Mesendoderm (in vitro differentiated cells): ENCODE results near the gene TTC39C.

ENCODE experiments used
- DNase-seq: peaks from one replicate; pipeline ENCODE4 v3.0.0; 2013
- H2AK5ac ChIP-seq: 2 replicates; pipeline ENCODE4 v1.6.1; 2013; ENCODE audit warnings: low read length, inconsistent platforms
- H2BK120ac ChIP-seq: 2 replicates; pipeline ENCODE4 v1.6.1; 2013; ENCODE audit warnings: low read depth, mild to moderate bottlenecking, low read length, moderate library complexity, mixed read lengths
- H2BK15ac ChIP-seq: replicated peaks from 2 replicates; pipeline ENCODE4 v1.6.1; 2013; ENCODE audit warnings: low read depth, mild to moderate bottlenecking, moderate library complexity
- H2BK5ac ChIP-seq: 2 replicates; pipeline ENCODE4 v1.6.1; 2013; ENCODE audit warnings: low read length, inconsistent platforms
- H3K18ac ChIP-seq: 2 replicates; pipeline ENCODE4 v1.6.1; 2013; ENCODE audit warnings: mild to moderate bottlenecking, low read length, mixed read lengths
- H3K23ac ChIP-seq: one replicate; pipeline ENCODE4 v1.6.1; 2013; ENCODE audit warnings: low read length
- H3K27ac ChIP-seq: 2 replicates; pipeline ENCODE4 v1.5.1; 2013; ENCODE audit warnings: low read depth, mild to moderate bottlenecking, inconsistent platforms, low read length, moderate library complexity
- H3K27me3 ChIP-seq: 2 replicates; pipeline ENCODE4 v1.6.1; 2013; ENCODE audit warnings: low read length, control low read depth, mild to moderate bottlenecking, inconsistent platforms; ENCODE audit not compliant: insufficient read depth, poor library complexity
- H3K36me3 ChIP-seq: 2 replicates; pipeline ENCODE4 v1.6.1; 2013; ENCODE audit warnings: low read length, inconsistent platforms; ENCODE audit not compliant: control insufficient read depth, insufficient read depth
- H3K4ac ChIP-seq: one replicate; pipeline ENCODE4 v1.6.1; 2013; ENCODE audit warnings: low read depth, mild to moderate bottlenecking, low read length, moderate library complexity
- H3K4me1 ChIP-seq: 2 replicates; pipeline ENCODE4 v1.6.1; 2013; ENCODE audit warnings: low read depth, low read length, inconsistent platforms; ENCODE audit not compliant: control insufficient read depth
- H3K4me2 ChIP-seq: 2 replicates; pipeline ENCODE4 v1.6.1; 2013; ENCODE audit warnings: low read length
- H3K4me3 ChIP-seq: 2 replicates; pipeline ENCODE4 v1.5.1; 2013; ENCODE audit warnings: mild to moderate bottlenecking, low read length
- H3K56ac ChIP-seq: one replicate; pipeline ENCODE4 v1.6.1; 2013; ENCODE audit warnings: low read length
- H3K79me1 ChIP-seq: 2 replicates; pipeline ENCODE4 v1.6.1; 2013; ENCODE audit warnings: low read length, inconsistent platforms
- H3K79me2 ChIP-seq: 2 replicates; pipeline ENCODE4 v1.6.1; 2013; ENCODE audit warnings: mild to moderate bottlenecking, low read length; ENCODE audit not compliant: control insufficient read depth, insufficient read depth
- H3K9ac ChIP-seq: 2 replicates; pipeline ENCODE4 v1.6.1; 2013; ENCODE audit warnings: low read length, inconsistent platforms
- H4K5ac ChIP-seq: one replicate; pipeline ENCODE4 v1.6.1; 2013; ENCODE audit warnings: low read length
- H4K8ac ChIP-seq: one replicate; pipeline ENCODE4 v1.6.1; 2013; ENCODE audit warnings: low read depth, mild to moderate bottlenecking, control low read depth, low read length, moderate library complexity
- WGBS: extraction: QIAGEN DNeasy Blood & Tissue Kit; methylation state at CpG from one replicate; pipeline ENCODE4 v1.1.7; 2013; ENCODE audit warnings: low lambda C conversion rate, missing lambda C conversion rate; ENCODE audit not compliant: insufficient coverage; ENCODE audit errors: extremely low coverage; 5-methylcytosine and 5-hydroxymethylcytosine counted together

TTC39C gene

DNA sequence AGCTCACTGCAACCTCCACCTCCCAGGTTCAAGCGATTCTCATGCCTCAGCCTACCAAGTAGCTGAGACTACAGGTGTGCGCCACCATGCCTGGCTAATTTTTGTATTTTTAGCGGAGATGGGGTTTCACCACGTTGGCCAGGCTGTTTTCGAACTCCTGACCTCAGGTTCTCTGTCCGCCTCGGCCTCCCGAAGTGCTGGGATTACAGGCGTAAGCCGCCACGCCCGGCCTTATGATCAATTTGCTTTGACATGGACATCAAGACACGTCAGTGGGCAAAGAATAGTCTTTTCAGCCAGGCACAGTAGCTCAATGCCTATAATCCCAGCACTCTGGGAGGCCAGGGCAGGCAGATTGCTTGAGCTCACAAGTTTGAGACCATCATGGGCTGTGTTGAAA is 76.3 kb downstream of the TTC39C start:
- no peak overlapping the region for H2AK5ac ChIP-seq
- no peak overlapping the region for H3K9ac ChIP-seq

GRCh38 chr18:24094561-24094960 is 80.0 kb downstream of the TTC39C start:
- no peak overlapping the region for H2BK120ac ChIP-seq
- no peaks in the 10 kb centered on the region for H3K79me2 ChIP-seq
- no peak overlapping the region for H3K9ac ChIP-seq
- H3K23ac ChIP-seq: no peak overlapping the region
- H2BK15ac ChIP-seq: no peak overlapping the region
- no peak overlapping the region for H3K56ac ChIP-seq
- H3K4me2 ChIP-seq: no peak overlapping the region
- no peak overlapping the region for H2AK5ac ChIP-seq
- no peak for DNase-seq
- no peak overlapping the region for H3K4ac ChIP-seq
- H3K4me1 ChIP-seq: no peaks in the 10 kb centered on the region
- no peaks in the 10 kb centered on the region for H3K27me3 ChIP-seq
- H3K4me3 ChIP-seq: no peak overlapping the region
- H4K5ac ChIP-seq: no peak overlapping the region
- H3K18ac ChIP-seq: no peak overlapping the region
- H2BK5ac ChIP-seq: no peak overlapping the region
- no peak overlapping the region for H4K8ac ChIP-seq
- no peaks in the 10 kb centered on the region for H3K36me3 ChIP-seq
- H3K79me1 ChIP-seq: no peaks in the 10 kb centered on the region
- no peak overlapping the region for H3K27ac ChIP-seq

More for the DNA sequence above, 76.3 kb downstream of the TTC39C start:
- H2BK5ac ChIP-seq: no peak overlapping the region
- H4K8ac ChIP-seq: no peak overlapping the region
- no peaks in the 10 kb centered on the region for H3K79me2 ChIP-seq
- H3K4me1 ChIP-seq: peaks cover 2% of the 10 kb centered on the region
- H3K56ac ChIP-seq: no peak overlapping the region
- H3K4me2 ChIP-seq: no peak overlapping the region
- H3K27me3 ChIP-seq: no peaks in the 10 kb centered on the region
- no peak overlapping the region for H2BK120ac ChIP-seq
- no peak overlapping the region for H2BK15ac ChIP-seq
- no peak overlapping the region for H3K4ac ChIP-seq
- no peak overlapping the region for H3K27ac ChIP-seq
- no CpG with 5 or more reads among the region's 13 CpGs for WGBS
- H3K18ac ChIP-seq: no peak overlapping the region
- no peak overlapping the region for H3K4me3 ChIP-seq
- no peak overlapping the region for H3K23ac ChIP-seq
- no peaks in the 10 kb centered on the region for H3K79me1 ChIP-seq
- DNase-seq: no peak
- H3K36me3 ChIP-seq: no peaks in the 10 kb centered on the region
- H4K5ac ChIP-seq: no peak overlapping the region

DNA sequence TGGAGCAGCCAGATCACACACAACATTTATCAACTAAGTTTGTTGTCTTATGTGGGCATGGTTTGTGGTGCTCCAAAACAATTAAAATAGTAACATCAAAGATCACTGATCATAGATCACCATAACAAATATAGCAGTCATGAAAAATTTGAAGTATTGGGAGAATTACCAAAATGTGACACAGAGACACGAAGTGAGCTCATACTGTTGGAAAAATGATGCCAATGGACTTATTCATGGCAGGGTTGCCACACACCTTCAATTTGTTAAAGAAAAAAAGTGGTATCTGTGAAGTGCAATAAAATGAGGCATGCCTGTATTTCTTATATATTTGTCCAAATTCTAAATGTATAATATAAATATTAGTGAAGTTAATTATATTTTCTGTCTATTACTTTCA is 81.4 kb downstream of the TTC39C start:
- no peak overlapping the region for H2BK120ac ChIP-seq

GRCh38 chr18:24103320-24104021 is 88.9 kb downstream of the TTC39C start:
- no peak overlapping the region for H3K4me3 ChIP-seq
- no peak for DNase-seq
- no peak overlapping the region for H3K9ac ChIP-seq
- H3K79me2 ChIP-seq: no peaks in the 10 kb centered on the region
- no peak overlapping the region for H2BK5ac ChIP-seq
- H3K27ac ChIP-seq: no peak overlapping the region
- WGBS: 100% methylated on average over 1 of the region's 6 CpGs
- H3K4ac ChIP-seq: no peak overlapping the region
- H4K8ac ChIP-seq: no peak overlapping the region
- H3K23ac ChIP-seq: no peak overlapping the region
- no peaks in the 10 kb centered on the region for H3K79me1 ChIP-seq
- H3K36me3 ChIP-seq: no peaks in the 10 kb centered on the region
- H3K27me3 ChIP-seq: no peaks in the 10 kb centered on the region
- no peak overlapping the region for H3K4me2 ChIP-seq
- H2AK5ac ChIP-seq: no peak overlapping the region
- no peaks in the 10 kb centered on the region for H3K4me1 ChIP-seq
- no peak overlapping the region for H3K18ac ChIP-seq
- no peak overlapping the region for H2BK15ac ChIP-seq
- no peak overlapping the region for H4K5ac ChIP-seq
- no peak overlapping the region for H3K56ac ChIP-seq
- H2BK120ac ChIP-seq: no peak overlapping the region

More for the DNA sequence above, 81.4 kb downstream of the TTC39C start:
- no peak overlapping the region for H3K27ac ChIP-seq
- WGBS: no CpG with 5 or more reads among the region's 1 CpG
- DNase-seq: no peak
- H3K18ac ChIP-seq: no peak overlapping the region
- no peak overlapping the region for H3K23ac ChIP-seq
- no peaks in the 10 kb centered on the region for H3K36me3 ChIP-seq
- H3K9ac ChIP-seq: no peak overlapping the region
- no peak overlapping the region for H3K56ac ChIP-seq
- no peaks in the 10 kb centered on the region for H3K4me1 ChIP-seq
- no peak overlapping the region for H4K8ac ChIP-seq
- H3K4me2 ChIP-seq: no peak overlapping the region
- H2BK15ac ChIP-seq: no peak overlapping the region
- H3K4me3 ChIP-seq: no peak overlapping the region
- no peak overlapping the region for H3K4ac ChIP-seq
- H4K5ac ChIP-seq: no peak overlapping the region
- no peaks in the 10 kb centered on the region for H3K79me1 ChIP-seq
- no peaks in the 10 kb centered on the region for H3K27me3 ChIP-seq
- H3K79me2 ChIP-seq: no peaks in the 10 kb centered on the region
- no peak overlapping the region for H2BK5ac ChIP-seq
- H2AK5ac ChIP-seq: no peak overlapping the region

DNA sequence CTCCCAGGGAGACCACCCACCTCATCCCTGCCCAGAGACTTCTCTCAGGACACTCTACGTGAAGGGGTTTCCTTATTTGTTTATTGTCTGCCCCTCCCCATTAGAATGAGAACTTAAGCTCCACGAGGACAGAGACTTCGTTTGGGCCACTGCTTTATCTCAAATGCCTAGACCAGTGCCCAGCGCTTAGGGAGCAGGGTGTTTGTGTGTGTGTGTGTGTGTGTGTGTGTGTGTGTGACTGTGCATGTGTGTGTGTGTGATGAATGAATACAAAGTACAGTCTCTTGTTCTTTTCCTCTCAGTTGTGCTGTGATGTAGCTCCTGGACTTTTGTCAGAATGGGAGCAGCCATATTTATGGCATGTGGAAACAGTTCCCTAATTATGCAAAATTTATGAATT is 89.9 kb downstream of the TTC39C start:
- Histone ChIP-seq H3K56ac (no peak overlapping the region), H3K9ac (no peak overlapping the region)

DNA sequence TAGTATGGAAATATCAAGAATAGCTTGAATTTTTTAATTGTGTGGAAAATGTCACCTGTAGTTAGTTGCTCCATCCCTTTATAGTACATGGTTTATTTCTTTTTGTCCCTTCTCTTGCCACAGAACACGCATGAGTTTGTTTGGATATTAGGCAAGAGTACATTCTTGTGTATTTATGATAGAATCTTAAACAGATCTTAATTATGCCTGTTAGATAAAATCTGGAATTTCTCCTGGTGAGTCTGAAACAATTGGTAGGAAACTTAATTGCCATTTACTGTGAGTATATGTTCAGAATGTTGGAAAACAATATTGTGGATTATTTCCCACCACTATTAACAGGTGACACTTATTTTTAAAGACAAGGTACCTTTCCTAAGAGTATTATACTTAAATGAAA is 94.1 kb downstream of the TTC39C start:
- Histone ChIP-seq H3K79me1 (no peaks in the 10 kb centered on the region), H3K56ac (no peak overlapping the region)
- no CpG with 5 or more reads among the region's 1 CpG for WGBS

More for the DNA sequence above, 89.9 kb downstream of the TTC39C start:
- no peak overlapping the region for H2AK5ac ChIP-seq
- no peak overlapping the region for H3K27ac ChIP-seq
- H3K23ac ChIP-seq: no peak overlapping the region
- no peak overlapping the region for H3K4me3 ChIP-seq
- H3K4ac ChIP-seq: no peak overlapping the region
- H2BK15ac ChIP-seq: no peak overlapping the region
- H3K79me1 ChIP-seq: no peaks in the 10 kb centered on the region
- no peak overlapping the region for H3K18ac ChIP-seq
- no peaks in the 10 kb centered on the region for H3K27me3 ChIP-seq
- no peaks in the 10 kb centered on the region for H3K36me3 ChIP-seq
- DNase-seq: no peak
- no peaks in the 10 kb centered on the region for H3K79me2 ChIP-seq
- H3K4me2 ChIP-seq: no peak overlapping the region
- no CpG with 5 or more reads among the region's 4 CpGs for WGBS
- no peak overlapping the region for H2BK120ac ChIP-seq
- H4K8ac ChIP-seq: no peak overlapping the region
- no peak overlapping the region for H4K5ac ChIP-seq
- no peak overlapping the region for H2BK5ac ChIP-seq
- H3K4me1 ChIP-seq: no peaks in the 10 kb centered on the region

More for the DNA sequence above, 94.1 kb downstream of the TTC39C start:
- Histone ChIP-seq H3K27me3 (no peaks in the 10 kb centered on the region), H3K4me2 (no peak overlapping the region), H3K9ac (no peak overlapping the region), H3K4me3 (no peak overlapping the region), H3K4me1 (no peaks in the 10 kb centered on the region), H2BK15ac (no peak overlapping the region), H2AK5ac (no peak overlapping the region), H3K23ac (no peak overlapping the region), H2BK5ac (no peak overlapping the region), H3K79me2 (no peaks in the 10 kb centered on the region), H3K36me3 (no peaks in the 10 kb centered on the region), H3K18ac (no peak overlapping the region), H4K5ac (no peak overlapping the region), H3K27ac (no peak overlapping the region), H2BK120ac (no peak overlapping the region), H4K8ac (no peak overlapping the region), H3K4ac (no peak overlapping the region)
- DNase-seq: no peak
